CD8-positive, alpha-beta memory T cell (primary cell): ENCODE measurements around the gene PRRC1. TPM values are rescaled to one million over a fixed set of nuclear protein-coding genes. Genes with fewer than 3 reads are reported as not detected.

Experiments used
- CTCF ChIA-PET: fragments of 350-600 bp; sonication (Branson Sonifier 250); formaldehyde crosslinking; loops from one replicate; lab custom pipeline; 2021; ENCODE audit warnings: antibody characterized with exemption; lab: Charles Lee
- POLR2A ChIA-PET: fragments of 350-600 bp; sonication (Branson Sonifier 250); formaldehyde crosslinking; loops from one replicate; lab custom pipeline; 2021; ENCODE audit warnings: antibody characterized with exemption; lab: Charles Lee
- DNase-seq, 5 donors: peaks; one replicate each; pipeline versions ENCODE4 v3.0.0 to v3.0.0-alpha.2; 2020 to 2022; ENCODE audit warnings: mixed read lengths in 1 of 5
- H3K27ac ChIP-seq: one replicate; pipeline ENCODE4 v1.7.0; 2013; ENCODE audit warnings: low read depth, mild to moderate bottlenecking, low read length, moderate library complexity
- H3K27me3 ChIP-seq: 2 replicates; pipeline ENCODE4 v1.7.0; 2013; ENCODE audit warnings: low read length, mild to moderate bottlenecking; ENCODE audit not compliant: insufficient read depth, poor library complexity, severe bottlenecking
- H3K36me3 ChIP-seq: 2 replicates; pipeline ENCODE4 v1.7.0; 2013; ENCODE audit warnings: mild to moderate bottlenecking, low read length, moderate library complexity; ENCODE audit not compliant: insufficient read depth
- H3K4me1 ChIP-seq: 2 replicates; pipeline ENCODE4 v1.7.0; 2013; ENCODE audit warnings: mild to moderate bottlenecking, low read length, moderate library complexity; ENCODE audit not compliant: insufficient read depth
- H3K4me3 ChIP-seq: 2 replicates; pipeline ENCODE4 v1.7.0; 2013; ENCODE audit warnings: mild to moderate bottlenecking, low read length
- H3K9me3 ChIP-seq: 2 replicates; pipeline ENCODE4 v1.7.0; 2013; ENCODE audit warnings: mild to moderate bottlenecking, low read length
- H3K27ac Mint-ChIP-seq, 8 donors: one replicate each; pipeline ENCODE4 v1.8.0; 2020 to 2021; ENCODE audit warnings: mixed read lengths in 8 of 8, mild to moderate bottlenecking in 6 of 8, inconsistent platforms in 3 of 8, moderate library complexity in 3 of 8
- H3K27me3 Mint-ChIP-seq, 2 donors: one replicate each; pipeline ENCODE4 v1.8.0; 2020 to 2021; ENCODE audit warnings: mixed read lengths in 2 of 2, mild to moderate bottlenecking in 1 of 2, moderate library complexity in 1 of 2
- H3K36me3 Mint-ChIP-seq, 3 donors: one replicate each; pipeline ENCODE4 v1.8.0; 2020 to 2021; ENCODE audit warnings: mixed read lengths in 3 of 3, inconsistent platforms in 1 of 3, mild to moderate bottlenecking in 1 of 3
- H3K4me1 Mint-ChIP-seq, 3 donors: one replicate each; pipeline ENCODE4 v1.8.0; 2020 to 2021; ENCODE audit warnings: mixed read lengths in 3 of 3, inconsistent platforms in 1 of 3, mild to moderate bottlenecking in 1 of 3
- H3K4me3 Mint-ChIP-seq, 7 donors: one replicate each; pipeline ENCODE4 v1.8.0; 2020 to 2021; ENCODE audit warnings: mixed read lengths in 7 of 7, mild to moderate bottlenecking in 6 of 7, moderate library complexity in 4 of 7, inconsistent platforms in 2 of 7
- H3K9me3 Mint-ChIP-seq, 5 donors: one replicate each; pipeline ENCODE4 v1.8.0; 2020 to 2022; ENCODE audit warnings: mixed read lengths in 5 of 5, mild to moderate bottlenecking in 3 of 5, moderate library complexity in 2 of 5, inconsistent platforms in 1 of 5
- polyA plus RNA-seq: library from polyadenylated mRNA; unstranded; fragments of 300-500 nt; fragmentation: Illumina TruSeq; gene quantifications from one replicate; pipeline ENCODE4 v1.2.3, GENCODE V29; 2021
- total RNA-seq, 2 experiments: library from RNA; stranded (reverse); gene quantifications; one replicate each; pipeline ENCODE4 v1.2.3, GENCODE V29; 2021

The PRRC1 gene
- total and polyA plus RNA-seq, 3 experiments from 2014 or later: 32.4 to 37.5 (median 34.6) TPM

DNA sequence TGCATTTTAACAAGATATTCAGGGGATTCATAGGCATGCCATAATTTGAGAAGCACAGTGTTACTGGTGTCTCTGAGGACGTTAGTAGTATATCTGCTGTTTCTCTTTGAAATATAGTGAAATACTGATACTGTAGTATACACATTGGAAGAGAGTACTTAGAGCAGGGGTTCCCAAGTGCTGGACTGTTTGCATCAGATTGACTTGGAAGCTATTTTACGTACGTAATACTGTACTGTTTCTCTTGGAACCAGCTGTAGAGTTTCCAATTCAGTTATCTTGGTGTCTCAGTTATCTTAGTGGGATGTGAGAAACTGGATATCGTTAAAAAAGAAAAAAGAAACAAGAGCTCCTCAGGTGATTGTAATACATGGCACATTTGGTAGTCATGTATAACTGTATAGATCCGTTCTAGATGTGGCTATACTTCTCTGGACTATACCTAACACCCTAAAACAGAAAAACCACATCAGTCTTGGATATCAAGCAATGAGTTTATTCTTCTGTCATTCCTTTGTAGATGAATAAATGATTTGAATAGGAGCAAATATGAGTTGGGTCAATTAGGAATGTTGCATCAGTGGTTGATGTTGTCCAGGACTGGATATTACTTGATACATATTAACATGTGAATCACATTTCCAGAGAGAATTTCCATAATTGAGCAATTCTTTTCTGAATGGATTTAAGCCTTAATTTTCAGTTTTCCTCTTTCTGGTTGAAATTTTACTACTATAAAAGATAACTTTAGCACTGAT is 33.4 kb downstream of the PRRC1 start:
- H3K4me1 ChIP-seq: no peaks in the 10 kb centered on the region
- Mint-ChIP-seq H3K27me3 (no peaks in the 10 kb centered on the region), H3K4me3 (no peak overlapping the region), H3K27ac (no peak overlapping the region), H3K9me3 (no peaks in the 10 kb centered on the region), H3K36me3 (peaks cover 6 to 71% (median 30%) of the 10 kb centered on the region in 3 donors), H3K4me1 (peaks cover 4 to 9% (median 8%) of the 10 kb centered on the region in 3 donors)
- H3K27me3 ChIP-seq: no peaks in the 10 kb centered on the region
- no peak for DNase-seq
- POLR2A ChIA-PET: no interaction called here
- H3K27ac ChIP-seq: no peak overlapping the region
- CTCF ChIA-PET: no interaction called here
- no peaks in the 10 kb centered on the region for H3K9me3 ChIP-seq
- H3K4me3 ChIP-seq: no peak overlapping the region
- peaks cover 14% of the 10 kb centered on the region for H3K36me3 ChIP-seq

DNA sequence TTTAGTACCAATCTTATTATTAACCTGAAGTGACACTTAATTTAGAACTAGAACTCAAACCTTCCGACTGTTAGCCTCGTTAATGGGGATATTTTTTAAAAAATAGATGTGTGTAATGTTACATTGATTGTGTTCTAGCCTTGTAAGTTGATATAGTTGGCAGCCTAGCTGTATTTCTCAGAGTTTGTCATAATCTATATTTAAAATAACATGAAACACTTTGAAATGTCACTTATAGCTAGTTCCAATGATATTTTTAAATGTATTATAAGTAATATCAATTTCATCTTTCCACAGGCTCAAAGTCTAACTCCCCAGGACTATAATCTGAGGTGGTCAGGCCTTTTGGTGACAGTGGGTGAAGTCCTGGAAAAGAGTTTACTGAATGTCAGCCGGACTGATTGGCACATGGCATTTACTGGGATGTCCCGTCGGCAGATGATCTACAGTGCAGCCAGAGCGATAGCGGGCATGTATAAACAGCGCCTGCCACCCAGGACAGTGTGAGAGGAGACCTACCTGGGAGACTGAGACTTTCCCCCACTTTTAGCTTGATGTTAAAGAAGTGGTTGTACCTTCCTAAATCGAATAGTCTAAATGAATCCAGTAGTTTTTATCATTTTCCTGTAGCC is 34.1 kb downstream of the PRRC1 start:
- no peaks in the 10 kb centered on the region for H3K9me3 Mint-ChIP-seq
- peak overlapping the region in 1 of 8 donors; percentile 74 for H3K27ac Mint-ChIP-seq
- no peak for DNase-seq
- no peak overlapping the region for H3K4me3 ChIP-seq
- no peaks in the 10 kb centered on the region for H3K27me3 Mint-ChIP-seq
- H3K27me3 ChIP-seq: no peaks in the 10 kb centered on the region
- no peaks in the 10 kb centered on the region for H3K9me3 ChIP-seq
- H3K4me1 ChIP-seq: no peaks in the 10 kb centered on the region
- CTCF ChIA-PET: no interaction called here
- peaks cover 14% of the 10 kb centered on the region for H3K36me3 ChIP-seq
- H3K27ac ChIP-seq: no peak overlapping the region
- POLR2A ChIA-PET: no interaction called here
- no peak overlapping the region for H3K4me3 Mint-ChIP-seq
- peaks cover 0 to 64% (median 26%) of the 10 kb centered on the region in 3 donors for H3K36me3 Mint-ChIP-seq
- peaks cover 0 to 2% (median under 1%) of the 10 kb centered on the region in 3 donors for H3K4me1 Mint-ChIP-seq

DNA sequence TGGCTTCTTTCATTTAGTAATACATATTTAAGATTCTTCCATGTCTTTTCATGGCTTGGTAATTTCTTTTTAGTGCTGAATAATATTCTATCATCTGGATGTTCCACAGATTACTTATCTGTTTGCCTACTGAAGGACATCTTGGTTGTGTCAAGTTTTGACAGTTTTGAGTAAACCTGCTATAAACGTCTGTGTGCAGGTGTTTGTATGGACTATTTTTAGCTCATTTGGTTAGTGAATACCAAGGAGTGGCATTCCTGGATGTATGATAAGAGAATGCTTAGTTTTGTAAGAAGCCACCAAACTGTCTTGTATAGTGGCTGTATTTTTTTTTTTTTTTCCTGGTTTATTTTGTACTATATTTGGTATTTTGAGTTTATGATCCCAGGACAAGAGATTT is 38.4 kb downstream of the PRRC1 start:
- Mint-ChIP-seq H3K36me3 (peaks cover 0 to 35% (median 20%) of the 10 kb centered on the region in 3 donors), H3K27ac (no peak overlapping the region), H3K4me1 (no peaks in the 10 kb centered on the region), H3K9me3 (no peaks in the 10 kb centered on the region), H3K27me3 (no peaks in the 10 kb centered on the region), H3K4me3 (no peak overlapping the region)
- peaks cover 8% of the 10 kb centered on the region for H3K36me3 ChIP-seq
- H3K27me3 ChIP-seq: no peaks in the 10 kb centered on the region
- H3K27ac ChIP-seq: no peak overlapping the region
- no peaks in the 10 kb centered on the region for H3K4me1 ChIP-seq
- CTCF ChIA-PET: no interaction called here
- no peak for DNase-seq
- no peak overlapping the region for H3K4me3 ChIP-seq
- H3K9me3 ChIP-seq: no peaks in the 10 kb centered on the region
- POLR2A ChIA-PET: no interaction called here

DNA sequence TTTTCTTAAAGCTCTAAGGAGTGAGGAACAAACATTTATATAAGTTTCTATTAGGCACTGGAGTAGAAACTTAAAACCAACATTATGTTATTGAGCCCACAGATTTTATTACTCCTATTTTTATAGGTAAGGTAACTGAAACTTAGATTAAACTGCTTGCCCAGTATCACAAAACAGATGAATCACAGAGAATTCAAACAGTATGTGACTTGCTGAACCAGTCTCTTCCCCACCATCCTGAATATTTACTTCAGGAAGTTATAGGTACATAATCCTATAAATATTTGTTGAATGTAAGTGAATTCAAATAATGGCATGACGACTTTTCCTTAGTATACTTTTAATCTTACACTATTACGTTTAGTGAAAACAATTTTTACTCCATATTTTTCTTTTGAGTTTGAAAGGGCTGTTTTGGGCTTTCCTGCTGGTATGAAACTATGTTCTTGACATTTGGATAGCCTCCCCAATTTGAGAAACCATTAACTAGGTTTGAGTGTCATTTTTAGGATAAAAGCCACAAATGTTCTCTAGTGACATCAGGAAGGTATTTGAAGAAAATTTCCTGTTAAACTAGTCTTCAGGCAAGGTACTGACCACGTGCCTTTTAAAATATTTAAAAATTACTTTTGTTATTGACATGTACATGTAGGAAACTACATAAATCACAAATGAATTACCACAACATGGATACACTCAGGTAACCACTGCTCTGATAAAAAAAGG is 39.3 kb downstream of the PRRC1 start:
- Mint-ChIP-seq H3K4me1 (no peaks in the 10 kb centered on the region), H3K27ac (peak overlapping the region in 1 of 8 donors; percentile 50), H3K4me3 (no peak overlapping the region), H3K36me3 (peaks cover 0 to 27% (median 16%) of the 10 kb centered on the region in 3 donors), H3K27me3 (no peaks in the 10 kb centered on the region), H3K9me3 (no peaks in the 10 kb centered on the region)
- DNase-seq: no peak
- Histone ChIP-seq H3K27me3 (no peaks in the 10 kb centered on the region), H3K36me3 (peaks cover 4% of the 10 kb centered on the region), H3K4me1 (no peaks in the 10 kb centered on the region), H3K9me3 (no peaks in the 10 kb centered on the region), H3K27ac (no peak overlapping the region), H3K4me3 (no peak overlapping the region)
- CTCF ChIA-PET: no interaction called here
- POLR2A ChIA-PET: no interaction called here

DNA sequence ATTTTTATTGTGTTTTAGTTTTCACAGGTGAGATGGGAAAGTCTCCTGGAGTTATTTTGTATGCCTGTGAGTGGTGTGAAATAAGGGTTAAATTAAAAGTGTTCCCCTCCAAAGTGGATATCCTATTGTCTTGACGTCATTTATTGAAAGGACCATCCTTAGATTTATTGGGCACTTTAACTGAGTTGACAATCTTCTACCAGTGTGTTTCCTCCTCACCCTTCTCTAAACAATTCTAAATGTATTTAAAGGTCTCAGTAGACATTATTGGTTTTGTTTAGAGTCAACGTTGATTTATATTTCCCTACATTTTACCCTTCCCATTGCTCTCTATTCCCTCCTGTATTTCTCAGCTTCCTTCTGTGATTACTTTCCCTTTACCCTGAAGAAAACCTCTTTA is 40.8 kb downstream of the PRRC1 start:
- Mint-ChIP-seq H3K36me3 (peaks cover 0 to 15% (median 12%) of the 10 kb centered on the region in 3 donors), H3K9me3 (no peaks in the 10 kb centered on the region), H3K4me3 (no peak overlapping the region), H3K4me1 (no peaks in the 10 kb centered on the region), H3K27ac (peak overlapping the region in 2 of 8 donors; percentile 14), H3K27me3 (no peaks in the 10 kb centered on the region)
- DNase-seq: no peak
- no peak overlapping the region for H3K4me3 ChIP-seq
- H3K27ac ChIP-seq: no peak overlapping the region
- no peaks in the 10 kb centered on the region for H3K27me3 ChIP-seq
- no peaks in the 10 kb centered on the region for H3K4me1 ChIP-seq
- no peaks in the 10 kb centered on the region for H3K9me3 ChIP-seq
- ChIA-PET POLR2A (no interaction called here), CTCF (no interaction called here)
- no peaks in the 10 kb centered on the region for H3K36me3 ChIP-seq

DNA sequence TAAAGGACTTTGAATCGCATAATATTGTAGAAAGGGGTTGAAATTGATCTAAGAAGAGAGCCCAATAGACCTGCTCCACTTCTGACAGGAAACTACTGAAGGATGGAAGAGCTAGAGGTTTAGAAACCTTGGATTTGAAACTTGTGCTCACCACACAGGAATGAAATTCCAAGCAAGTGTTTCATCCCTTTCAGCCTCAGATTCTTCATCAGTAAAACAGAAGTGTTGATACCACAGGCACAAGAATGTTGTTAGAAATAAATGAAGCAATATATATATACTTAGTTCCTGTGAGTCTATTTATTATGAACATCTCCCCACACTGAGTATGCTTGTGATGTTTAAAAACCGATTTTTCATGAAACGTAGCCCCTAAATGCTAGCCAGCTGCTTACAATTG is 43.8 kb downstream of the PRRC1 start:
- Histone ChIP-seq H3K4me3 (no peak overlapping the region), H3K27me3 (no peaks in the 10 kb centered on the region), H3K27ac (no peak overlapping the region), H3K36me3 (no peaks in the 10 kb centered on the region), H3K4me1 (no peaks in the 10 kb centered on the region), H3K9me3 (no peaks in the 10 kb centered on the region)
- H3K4me1 Mint-ChIP-seq: peaks cover 0 to 5% (median 0%) of the 10 kb centered on the region in 3 donors
- ChIA-PET CTCF (interaction anchor here (1.6 kb wide), 1 partner anchor 640 kb away, joined by 4 read pairs; no protein-coding TSS in a partner anchor), POLR2A (no interaction called here)
- H3K27ac Mint-ChIP-seq: no peak overlapping the region
- no peak for DNase-seq
- peaks cover 0 to 9% of the 10 kb centered on the region in 2 donors for H3K27me3 Mint-ChIP-seq
- H3K4me3 Mint-ChIP-seq: no peak overlapping the region
- H3K9me3 Mint-ChIP-seq: no peaks in the 10 kb centered on the region
- H3K36me3 Mint-ChIP-seq: no peaks in the 10 kb centered on the region

DNA sequence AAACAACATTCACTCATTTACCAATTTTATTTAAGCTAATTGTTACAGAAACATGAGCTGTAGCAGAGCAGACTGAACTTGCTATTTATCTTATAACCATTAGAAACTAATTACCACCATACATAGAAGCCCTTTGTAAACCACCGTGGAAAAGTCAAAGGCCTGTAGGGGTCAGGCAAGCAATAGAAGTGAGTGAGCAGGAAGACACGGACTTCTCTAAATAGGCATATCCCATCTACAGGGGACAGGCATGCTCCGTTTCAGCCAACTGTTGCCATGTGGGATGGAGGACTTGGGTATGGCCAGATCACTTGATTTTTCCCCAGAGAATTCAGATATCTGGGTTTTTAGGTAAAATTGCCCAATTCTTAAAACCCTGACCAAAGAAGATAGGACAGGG is 44.8 kb downstream of the PRRC1 start:
- Histone ChIP-seq H3K27me3 (no peaks in the 10 kb centered on the region), H3K36me3 (no peaks in the 10 kb centered on the region), H3K4me3 (no peak overlapping the region), H3K9me3 (no peaks in the 10 kb centered on the region), H3K4me1 (no peaks in the 10 kb centered on the region), H3K27ac (no peak overlapping the region)
- H3K36me3 Mint-ChIP-seq: no peaks in the 10 kb centered on the region
- DNase-seq: no peak
- peaks cover under 1 to 7% (median 3%) of the 10 kb centered on the region in 3 donors for H3K4me1 Mint-ChIP-seq
- ChIA-PET CTCF (interaction anchor here (1.3 to 2.3 kb wide), 3 partner anchors 636 to 639 kb away, joined by 3 to 14 read pairs (median 4); no protein-coding TSS in a partner anchor), POLR2A (no interaction called here)
- H3K27ac Mint-ChIP-seq: peak overlapping the region in 1 of 8 donors; percentile 4
- no peak overlapping the region for H3K4me3 Mint-ChIP-seq
- H3K27me3 Mint-ChIP-seq: peaks cover 1 to 11% of the 10 kb centered on the region in 2 donors
- no peaks in the 10 kb centered on the region for H3K9me3 Mint-ChIP-seq

DNA sequence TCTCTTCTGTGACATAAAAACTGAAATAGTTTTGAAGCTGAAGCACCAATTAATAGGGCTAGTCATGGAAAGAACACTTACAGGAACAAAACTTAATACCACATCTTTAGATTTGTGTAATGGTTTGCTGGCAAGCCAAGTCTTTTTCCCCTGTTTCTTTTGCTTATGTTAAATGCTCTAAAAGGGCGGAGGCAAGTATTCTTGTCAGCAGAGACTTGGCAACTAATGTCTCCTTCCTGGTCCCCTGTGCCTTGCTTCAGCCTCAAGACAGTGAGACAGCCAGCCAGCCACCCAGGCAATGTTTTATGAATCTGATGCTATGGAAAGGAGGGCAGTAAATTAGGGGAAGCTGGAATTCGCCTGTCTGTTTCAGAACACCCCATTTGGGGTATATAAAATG is 45.7 kb downstream of the PRRC1 start:
- Mint-ChIP-seq H3K27ac (no peak overlapping the region), H3K36me3 (no peaks in the 10 kb centered on the region), H3K27me3 (peaks cover 3 to 13% of the 10 kb centered on the region in 2 donors), H3K4me1 (peaks cover 5 to 13% (median 11%) of the 10 kb centered on the region in 3 donors), H3K4me3 (no peak overlapping the region), H3K9me3 (no peaks in the 10 kb centered on the region)
- no peaks in the 10 kb centered on the region for H3K36me3 ChIP-seq
- no peak overlapping the region for H3K4me3 ChIP-seq
- no peaks in the 10 kb centered on the region for H3K4me1 ChIP-seq
- DNase-seq: no peak
- ChIA-PET CTCF (interaction anchor here (1.1 to 2.3 kb wide), 6 partner anchors 9 to 641 kb away, joined by 3 to 14 read pairs (median 3); no protein-coding TSS in a partner anchor), POLR2A (no interaction called here)
- H3K27ac ChIP-seq: no peak overlapping the region
- H3K27me3 ChIP-seq: no peaks in the 10 kb centered on the region
- no peaks in the 10 kb centered on the region for H3K9me3 ChIP-seq
